A673 (cell line): ENCODE data around the gene PLEKHG3. TPM values are rescaled to one million over a fixed set of nuclear protein-coding genes. Genes with fewer than 3 reads are reported as not detected.

ENCODE experiments used
- BruUV-seq: library from RNA; stranded (reverse); fragments of 400-500 nt; replicated peaks from 2 replicates; lab custom pipeline; 2021; lab: Mats Ljungman, UMichigan
- CTCF ChIA-PET: fragments of 300-600 bp; sonication (Branson Sonifier 250); formaldehyde crosslinking; loops from one replicate; lab custom pipeline; 2022; ENCODE audit warnings: antibody characterized with exemption; lab: Charles Lee
- POLR2A ChIA-PET: fragments of 300-600 bp; sonication (Branson Sonifier 250); formaldehyde crosslinking; loops from one replicate; lab custom pipeline; 2022; ENCODE audit warnings: antibody characterized with exemption; ENCODE audit not compliant: low non-redundant PET; lab: Charles Lee
- DNase-seq: peaks from one replicate; pipeline ENCODE4 v3.0.0-alpha.2; 2015; ENCODE audit warnings: low spot score
- H3K27ac ChIP-seq: fragments of 200-600 bp; sonication (generic); 2 replicates; pipeline ENCODE4 v1.5.1; 2016; ENCODE audit warnings: mixed run types, low read depth, mild to moderate bottlenecking, mixed read lengths, antibody characterized with exemption, low read length; ENCODE audit not compliant: poor library complexity, severe bottlenecking
- H3K27me3 ChIP-seq: fragments of 200-600 bp; sonication (generic); replicated peaks from 2 replicates; pipeline ENCODE4 v1.6.1; 2017; ENCODE audit warnings: mixed run types, low read depth, mild to moderate bottlenecking, mixed read lengths, antibody characterized with exemption, low read length; ENCODE audit not compliant: insufficient read depth, poor library complexity
- H3K36me3 ChIP-seq: fragments of 200-600 bp; sonication (generic); 2 replicates; pipeline ENCODE4 v1.6.1; 2016; ENCODE audit warnings: mixed run types, mild to moderate bottlenecking, mixed read lengths, antibody characterized with exemption, low read length; ENCODE audit not compliant: insufficient read depth, poor library complexity, severe bottlenecking
- H3K4me1 ChIP-seq: fragments of 200-600 bp; sonication (generic); 2 replicates; pipeline ENCODE4 v1.6.1; 2017; ENCODE audit warnings: mixed run types, mild to moderate bottlenecking, mixed read lengths, antibody characterized with exemption, low read length; ENCODE audit not compliant: insufficient read depth, poor library complexity, severe bottlenecking
- H3K4me3 ChIP-seq: fragments of 200-600 bp; sonication (generic); 2 replicates; pipeline ENCODE4 v1.5.1; 2016; ENCODE audit warnings: low read depth, mixed run types, mild to moderate bottlenecking, mixed read lengths, low read length; ENCODE audit not compliant: poor library complexity, severe bottlenecking
- H3K9me3 ChIP-seq: fragments of 200-600 bp; sonication (generic); 2 replicates; pipeline ENCODE4 v1.6.1; 2016; ENCODE audit warnings: mixed run types, low read depth, mild to moderate bottlenecking, mixed read lengths, antibody characterized with exemption, low read length; ENCODE audit not compliant: poor library complexity, severe bottlenecking
- CTCF ChIP-seq: fragments of 300-800, 200-600 bp; sonication (generic); conservative IDR thresholded peaks from 2 replicates; pipeline ENCODE4 v1.5.1; 2017; ENCODE audit warnings: low read depth, mild to moderate bottlenecking, antibody characterized with exemption, low read length, moderate library complexity, mixed read lengths
- EZH2 ChIP-seq: fragments of 200-600 bp; sonication (generic); IDR thresholded peaks from 2 replicates; pipeline ENCODE4 v1.6.1; 2017; ENCODE audit warnings: borderline replicate concordance, low read depth, mild to moderate bottlenecking, mixed read lengths, antibody characterized with exemption, low read length; ENCODE audit not compliant: poor library complexity, severe bottlenecking
- intact Hi-C: fragments of 100-400 bp; cut with micrococcal nuclease; formaldehyde crosslinking; loops from one replicate; pipeline ENCODE4 v1.10.0; 2022; ENCODE audit not compliant: unreplicated experiment
- total RNA-seq: library from RNA; stranded (reverse); gene quantifications from 2 replicates; pipeline ENCODE4 v1.2.3, GENCODE V29; 2021

Gene PLEKHG3
- total RNA-seq, 1 experiment from 2014 or later = 29.6 TPM

GRCh38 chr14:64695071-64695470 lies 9.2 kb upstream of the PLEKHG3 start:
- TF ChIP-seq EZH2 = no peak
- ChIA-PET POLR2A (no interaction called here), CTCF (no interaction called here)
- no peaks in the 10 kb centered on the region for H3K27me3 ChIP-seq
- DNase-seq = no peak
- H3K9me3 ChIP-seq = no peaks in the 10 kb centered on the region
- H3K27ac ChIP-seq = no peak overlapping the region
- no peaks in the 10 kb centered on the region for H3K36me3 ChIP-seq
- intact Hi-C loops = no loop called here
- H3K4me3 ChIP-seq = no peak overlapping the region
- H3K4me1 ChIP-seq = no peaks in the 10 kb centered on the region
- BruUV-seq = no TSS peak

GRCh38 chr14:64696355-64696857 lies 7.8 kb upstream of the PLEKHG3 start:
- POLR2A ChIA-PET = no interaction called here
- no peaks in the 10 kb centered on the region for H3K27me3 ChIP-seq
- CTCF ChIA-PET = no interaction called here

GRCh38 chr14:64698903-64699302 lies 5.3 kb upstream of the PLEKHG3 start:
- POLR2A ChIA-PET = no interaction called here
- intact Hi-C loops = no loop called here
- peaks cover 6% of the 10 kb centered on the region for H3K4me1 ChIP-seq
- TF ChIP-seq CTCF (no peak), EZH2 (no peak)
- H3K4me3 ChIP-seq = no peak overlapping the region
- DNase-seq = no peak
- no peaks in the 10 kb centered on the region for H3K36me3 ChIP-seq
- no peaks in the 10 kb centered on the region for H3K27me3 ChIP-seq
- no peak overlapping the region for H3K27ac ChIP-seq
- H3K9me3 ChIP-seq = no peaks in the 10 kb centered on the region
- CTCF ChIA-PET = no interaction called here
- BruUV-seq = no TSS peak

More at GRCh38 chr14:64696355-64696857, 7.8 kb upstream of the PLEKHG3 start:
- TF ChIP-seq EZH2 = no peak
- no peak for DNase-seq
- BruUV-seq = no TSS peak
- Histone ChIP-seq H3K9me3 (no peaks in the 10 kb centered on the region), H3K36me3 (no peaks in the 10 kb centered on the region), H3K4me1 (no peaks in the 10 kb centered on the region), H3K4me3 (no peak overlapping the region), H3K27ac (no peak overlapping the region)
- intact Hi-C loops = no loop called here

- Histone ChIP-seq H3K27ac (no peak overlapping the region), H3K36me3 (no peaks in the 10 kb centered on the region), H3K27me3 (no peaks in the 10 kb centered on the region), H3K4me1 (peaks cover 9% of the 10 kb centered on the region), H3K4me3 (no peak overlapping the region), H3K9me3 (no peaks in the 10 kb centered on the region)
- ChIA-PET CTCF (no interaction called here), POLR2A (interaction anchor here (0.7 kb wide), 1 partner anchor 39 kb away, joined by 3 read pairs; no protein-coding TSS in a partner anchor)
- no peak for DNase-seq
- intact Hi-C loops = no loop called here
- TF ChIP-seq EZH2 (no peak), CTCF (no peak)
- BruUV-seq = no TSS peak
Measured at GRCh38 chr14:64700290-64700689, 3.9 kb upstream of the PLEKHG3 start.
